Embryonic facial prominence (tissue), 1 donor: ENCODE results near the gene HDAC1.

Source experiments
- DNase-seq: peaks from one replicate; pipeline ENCODE4 v3.0.0-alpha.2; 2016; ENCODE audit errors: extremely low spot score

The HDAC1 gene

DNA sequence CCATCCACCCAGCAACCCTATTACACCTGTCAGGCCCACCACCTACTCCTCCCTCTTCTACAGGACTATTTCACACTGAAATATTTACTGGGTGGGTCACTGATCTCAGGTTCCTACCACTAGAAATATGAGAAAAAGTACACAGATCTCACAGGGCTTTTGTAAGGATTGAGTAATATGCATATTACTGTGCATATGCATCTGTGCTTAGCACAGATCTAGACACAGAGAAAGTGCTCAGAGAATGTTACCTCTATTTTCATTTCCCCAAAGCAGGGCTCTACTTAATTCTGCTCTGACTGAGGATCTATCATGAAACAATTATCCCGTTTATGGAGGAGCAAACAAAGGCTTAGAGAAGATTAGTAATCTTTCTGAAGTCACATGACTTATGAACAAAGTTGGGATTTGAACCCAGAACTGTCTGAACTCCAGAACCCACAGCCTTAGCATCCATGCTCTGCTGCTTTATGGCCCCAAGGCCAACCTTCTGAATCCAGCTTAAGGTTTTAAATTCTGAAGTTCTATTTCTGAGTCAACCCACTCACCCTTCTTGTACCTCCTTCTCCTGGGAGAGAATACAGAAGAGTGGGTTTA is 82.2 kb downstream of the HDAC1 start:
- DNase-seq: no peak

DNA sequence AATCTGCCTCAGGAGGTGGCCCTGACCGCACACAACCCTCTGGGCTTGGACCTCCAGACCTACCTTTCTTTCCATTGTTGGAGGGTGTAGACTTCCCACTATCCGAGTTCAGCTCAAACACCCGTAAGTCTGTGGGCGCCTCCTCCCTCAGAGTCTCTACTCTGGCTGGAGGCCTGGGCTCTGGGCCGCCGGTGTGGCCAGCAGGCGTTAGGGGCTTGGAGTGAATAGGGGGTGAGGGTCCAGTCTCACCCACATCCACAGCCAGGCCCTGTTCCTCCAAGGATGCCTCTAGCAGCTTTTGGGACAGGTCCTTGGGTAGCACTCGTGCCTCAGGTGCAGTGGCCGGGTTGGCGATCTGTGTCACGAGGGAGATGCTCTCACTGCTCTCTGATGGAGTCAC is 84.3 kb downstream of the HDAC1 start:
- DNase-seq: no peak

DNA sequence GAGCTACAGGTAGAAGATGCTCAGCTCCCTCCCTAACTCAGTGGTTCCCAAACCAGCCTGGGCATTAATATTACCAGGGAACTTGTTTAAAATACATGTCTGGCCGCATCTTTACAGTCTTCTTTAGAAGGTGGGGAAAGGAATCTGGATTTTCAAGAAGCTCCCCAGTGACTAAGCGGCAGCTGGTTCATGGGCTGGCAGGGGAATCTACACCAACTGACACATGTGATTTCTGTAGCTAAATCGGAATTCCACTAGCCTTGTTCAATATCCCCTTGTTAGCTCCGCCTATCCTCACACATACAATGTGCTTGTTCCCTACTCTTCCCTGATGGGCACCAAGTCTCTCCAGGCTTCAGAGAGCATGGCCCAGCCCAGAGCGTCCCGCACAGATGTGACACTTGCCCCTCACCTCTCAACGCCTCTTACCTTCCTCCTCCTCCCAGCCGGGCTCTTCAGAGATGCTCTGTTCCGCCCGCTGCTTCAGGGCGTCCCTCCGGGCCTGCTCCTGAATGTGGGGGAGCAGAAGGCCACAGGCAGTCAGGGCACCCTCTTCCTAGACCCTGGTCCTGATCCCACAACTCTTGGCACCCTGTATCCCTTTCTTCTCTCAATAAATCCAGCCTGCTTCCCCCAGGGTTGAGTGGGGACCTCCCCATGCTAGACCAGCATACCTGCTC is 85.8 kb downstream of the HDAC1 start:
- no peak for DNase-seq

DNA sequence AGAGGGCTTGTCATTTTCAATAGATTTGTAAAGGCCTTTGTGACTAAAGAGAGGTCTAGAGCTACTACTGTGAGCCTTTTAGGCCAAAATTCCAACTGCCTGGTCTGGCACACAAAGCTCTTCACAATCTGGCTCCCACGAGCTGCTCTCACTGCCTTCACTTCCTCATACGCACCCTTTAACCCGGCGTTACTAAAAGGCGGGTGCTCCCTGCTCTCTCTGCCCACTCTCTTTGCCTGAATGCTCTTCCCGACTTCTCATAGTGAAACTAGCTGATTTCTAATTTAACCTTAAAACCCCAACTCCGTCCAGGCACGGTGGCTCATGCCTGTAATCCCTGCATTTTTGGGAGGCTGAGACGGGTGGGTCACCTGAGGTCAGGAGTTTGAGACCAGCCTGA is 88.2 kb downstream of the HDAC1 start:
- no peak for DNase-seq
